SW 1271 (cell line): ENCODE measurements around the gene IFI30.
"Not testable (repeated sequence)": the region's sequence is repeated elsewhere in the genome, so short reads cannot be mapped to it uniquely, and the experiment has no call there.

Experiments
- DNase-seq, 2 experiments: peaks; one replicate each; lab custom pipeline; 2025; lab: John Stamatoyannopoulos, UW

The IFI30 gene

GRCh38 chr19:18203408-18203862 is 29.8 kb downstream of the IFI30 start:
- DNase-seq: no peak

- DNase-seq: peak; percentile 98 to 99
Measured at GRCh38 chr19:18203863-18204393, 30.3 kb downstream of the IFI30 start, which contains the start of gene RAB3A. RAB3A (minus strand) TSS chr19:18204042; CDS start chr19:18202740, 1,302 bp downstream.

- DNase-seq: peak; percentile 67 to 84
Measured at GRCh38 chr19:18204394-18205199, 31.0 kb downstream of the IFI30 start.

GRCh38 chr19:18205200-18205892 is 31.7 kb downstream of the IFI30 start:
- peak in 1 of 2 experiments; percentile 20 for DNase-seq

GRCh38 chr19:18206018-18206417 is 32.4 kb downstream of the IFI30 start:
- DNase-seq: no peak

GRCh38 chr19:18208098-18208951 is 34.7 kb downstream of the IFI30 start:
- no peak for DNase-seq

GRCh38 chr19:18209912-18210311 is 36.3 kb downstream of the IFI30 start:
- not testable (repeated sequence) for DNase-seq

GRCh38 chr19:18211683-18212082 is 38.1 kb downstream of the IFI30 start:
- DNase-seq: no peak

- DNase-seq: peak in 1 of 2 experiments; percentile 29
Measured at GRCh38 chr19:18214779-18215433, 41.3 kb downstream of the IFI30 start.

- no peak for DNase-seq
Measured at GRCh38 chr19:18216789-18217188, 43.2 kb downstream of the IFI30 start.

- no peak for DNase-seq
Measured at GRCh38 chr19:18218159-18218558, 44.5 kb downstream of the IFI30 start.

GRCh38 chr19:18218600-18218999 is 45.0 kb downstream of the IFI30 start:
- DNase-seq: no peak

- no peak for DNase-seq
Measured at GRCh38 chr19:18219911-18220631, 46.5 kb downstream of the IFI30 start.

GRCh38 chr19:18220632-18221275 is 47.1 kb downstream of the IFI30 start:
- DNase-seq: no peak

- no peak for DNase-seq
Measured at GRCh38 chr19:18221815-18222725, 48.5 kb downstream of the IFI30 start.

- DNase-seq: peak in 1 of 2 experiments; percentile 66
Measured at GRCh38 chr19:18223860-18224524, 50.4 kb downstream of the IFI30 start.

- peak; percentile 95 to 97 for DNase-seq
Measured at GRCh38 chr19:18224525-18225354, 51.1 kb downstream of the IFI30 start.

GRCh38 chr19:18225355-18225701 is 51.7 kb downstream of the IFI30 start:
- no peak for DNase-seq
